Endothelial cell of umbilical vein (primary cell): ENCODE results near the gene RNF19B. TPM values are rescaled to one million over a fixed set of nuclear protein-coding genes. Genes with fewer than 3 reads are reported as not detected.

ENCODE experiments used
- BruUV-seq: library from RNA; stranded (reverse); fragments of 400-500 nt; replicated peaks from 2 replicates; lab custom pipeline; 2021; lab: Mats Ljungman, UMichigan
- CTCF ChIA-PET: fragments of 300-600, 350-600 bp; sonication (Branson Sonifier 250); formaldehyde crosslinking; loops from one replicate; lab custom pipeline; 2021; ENCODE audit warnings: antibody characterized with exemption, inconsistent platforms; lab: Charles Lee
- POLR2A ChIA-PET: fragments of 300-600, 350-600 bp; sonication (Branson Sonifier 250); formaldehyde crosslinking; loops from one replicate; lab custom pipeline; 2021; ENCODE audit warnings: antibody characterized with exemption, inconsistent platforms; lab: Charles Lee
- DNase-seq: peaks from one replicate; pipeline ENCODE4 v3.0.0-alpha.2; 2011; ENCODE audit warnings: low read depth, low spot score
- FAIRE-seq: peaks from 2 replicates; lab custom pipeline; 2011; peaks lifted over from hg19 to GRCh38; lab: Jason Lieb, UNC
- H2AFZ ChIP-seq: 2 replicates; pipeline ENCODE4 v1.6.0; 2012; ENCODE audit warnings: low read depth, low read length, control low read depth, inconsistent platforms
- H3K27ac ChIP-seq: 2 replicates; pipeline ENCODE4 v1.5.1; 2011; ENCODE audit warnings: low read depth, mild to moderate bottlenecking, control low read depth, low read length, moderate library complexity; ENCODE audit not compliant: insufficient read depth
- H3K27me3 ChIP-seq, 2 experiments: 2 replicates each; pipeline versions ENCODE4 v1.6.0 to v1.6.1; 2011; ENCODE audit warnings: low read length in 2 of 2, mixed read lengths in 1 of 2; ENCODE audit not compliant: control insufficient read depth in 2 of 2, insufficient read depth in 2 of 2
- H3K36me3 ChIP-seq, 2 experiments: 2 replicates in 1 of 2; 3 replicates in 1 of 2; pipeline ENCODE4 v1.5.1; 2011; ENCODE audit warnings: low read length in 2 of 2, mild to moderate bottlenecking in 1 of 2, moderate library complexity in 1 of 2; ENCODE audit not compliant: control insufficient read depth in 2 of 2, insufficient read depth in 2 of 2; ENCODE audit errors: extremely low read depth in 1 of 2
- H3K4me1 ChIP-seq: 3 replicates; pipeline ENCODE4 v1.5.1; 2011; ENCODE audit warnings: mild to moderate bottlenecking, low read length; ENCODE audit not compliant: control insufficient read depth, insufficient read depth; ENCODE audit errors: extremely low read depth
- H3K4me2 ChIP-seq: 2 replicates; pipeline ENCODE4 v1.6.1; 2011; ENCODE audit warnings: low read length, control low read depth, mixed read lengths; ENCODE audit not compliant: insufficient read depth
- H3K4me3 ChIP-seq, 3 experiments: fragments of 200-600 bp in 1 of 3; sonication (generic), shearing (Covaris generic) in 1 of 3; replicated peaks in 1 of 3; 2 replicates each; pipeline ENCODE4 v1.5.1; 2011 to 2016; ENCODE audit warnings: control low read depth in 3 of 3, low read length in 3 of 3, mild to moderate bottlenecking in 2 of 3, inconsistent platforms in 1 of 3, low read depth in 1 of 3, moderate library complexity in 1 of 3; ENCODE audit not compliant: insufficient read depth in 1 of 3
- H3K79me2 ChIP-seq: 2 replicates; pipeline ENCODE4 v1.6.0; 2012; ENCODE audit warnings: low read length, inconsistent platforms; ENCODE audit not compliant: control insufficient read depth, insufficient read depth
- H3K9ac ChIP-seq: replicated peaks from 2 replicates; pipeline ENCODE3; 2011; ENCODE audit warnings: low read length, control low read depth; ENCODE audit not compliant: insufficient read depth; ENCODE audit errors: extremely low read depth
- H3K9me1 ChIP-seq: replicated peaks from 3 replicates; pipeline ENCODE4 v1.6.0; 2011; ENCODE audit warnings: mild to moderate bottlenecking, low read length; ENCODE audit not compliant: control insufficient read depth, insufficient read depth; ENCODE audit errors: extremely low read depth
- H3K9me3 ChIP-seq: replicated peaks from 2 replicates; pipeline ENCODE4 v1.5.1; 2012; ENCODE audit warnings: low read length, inconsistent platforms; ENCODE audit not compliant: control insufficient read depth, insufficient read depth
- H4K20me1 ChIP-seq: replicated peaks from 2 replicates; pipeline ENCODE3; 2011; ENCODE audit warnings: mild to moderate bottlenecking, low read length; ENCODE audit not compliant: control insufficient read depth, insufficient read depth; ENCODE audit errors: extremely low read depth
- EZH2 ChIP-seq: IDR thresholded peaks from 2 replicates; pipeline ENCODE4 v1.6.1; 2012; ENCODE audit warnings: borderline replicate concordance, low read depth, mild to moderate bottlenecking, moderate library complexity, low read length, inconsistent platforms; ENCODE audit not compliant: severe bottlenecking
- JUN ChIP-seq: IDR thresholded peaks from 2 replicates; pipeline ENCODE4 v1.6.1; 2011; ENCODE audit warnings: borderline replicate concordance, low read depth; ENCODE audit not compliant: insufficient read length, insufficient read depth
- MYC ChIP-seq: IDR thresholded peaks from one replicate; pipeline ENCODE4 v1.6.1; 2011; ENCODE audit warnings: mild to moderate bottlenecking, low read depth, low read length
- POLR2A ChIP-seq: IDR thresholded peaks from 2 replicates; pipeline ENCODE4 v1.6.1; 2012; ENCODE audit warnings: low read depth, mild to moderate bottlenecking, control low read depth, low read length
- dilution Hi-C: fragments of 300-500 bp; cut with MboI; formaldehyde crosslinking; loops from one replicate; pipeline ENCODE4 v1.15.0; 2019; ENCODE audit warnings: low sequenced_read_pairs; ENCODE audit not compliant: extremely low pct_ligation_motif_present
- intact Hi-C: fragments of 100-400 bp; cut with micrococcal nuclease; formaldehyde crosslinking; loops from one replicate; pipeline ENCODE4 v1.10.0; 2022
- polyA plus RNA-seq, 4 experiments: library from polyadenylated mRNA; depleted of rRNA in 3 of 4; stranded (reverse) in 3 of 4; unstranded in 1 of 4; fragments of >200 nt; gene quantifications; 2 replicates each; pipeline versions ENCODE4 v1.2.1 to v1.2.3, GENCODE V29; 2011 to 2012; ENCODE audit warnings: missing spikeins in 1 of 4
- total RNA-seq: library from RNA; stranded (reverse); gene quantifications from 2 replicates; pipeline ENCODE4 v1.2.3, GENCODE V29; 2021
- TF ChIP-seq, protein P1 (sequence below): IDR thresholded peaks from 2 replicates; pipeline ENCODE4 v1.6.1; 2011; ENCODE audit not compliant: insufficient read depth, insufficient read length

RNF19B gene
- total and polyA plus RNA-seq, 2 donors (not counting 3 experiments of a cell fraction or from before 2014, with no cell fraction given), result 19.2 to 25.6 TPM

DNA sequence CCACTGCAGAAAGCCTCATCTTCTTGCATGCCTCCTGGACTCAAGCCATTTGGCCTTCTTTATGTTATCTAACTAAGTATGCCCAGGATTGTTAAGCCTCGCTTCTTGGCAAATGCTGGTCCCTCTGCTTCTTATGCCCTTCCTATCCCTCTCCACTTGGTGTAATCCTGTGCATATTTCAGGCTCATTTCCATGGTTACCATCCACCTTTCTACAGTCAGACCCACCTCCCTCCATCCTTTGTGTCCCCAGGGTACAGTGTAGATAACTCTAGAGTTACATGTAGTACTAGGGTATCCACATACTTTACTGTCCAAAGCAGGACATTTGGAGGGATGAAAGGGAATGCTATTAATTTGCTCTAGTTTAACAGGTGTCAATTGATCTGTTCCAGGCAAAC lies 6.5 kb upstream of the RNF19B start:
- BruUV-seq, result no TSS peak
- dilution Hi-C loops, result no loop called here
- no peak for FAIRE-seq
- intact Hi-C loops, result no loop called here
- no peaks in the 10 kb centered on the region for H3K27me3 ChIP-seq
- no peaks in the 10 kb centered on the region for H3K79me2 ChIP-seq
- ChIA-PET POLR2A (no interaction called here), CTCF (interaction anchor here (3.4 kb wide), 1 partner anchor 38 kb away, joined by 12 read pairs; no protein-coding TSS in a partner anchor)
- H3K4me3 ChIP-seq, result no peak overlapping the region
- no peak for TF ChIP-seq JUN
- TF ChIP-seq POLR2A, result no peak
- TF ChIP-seq, protein P1, sequence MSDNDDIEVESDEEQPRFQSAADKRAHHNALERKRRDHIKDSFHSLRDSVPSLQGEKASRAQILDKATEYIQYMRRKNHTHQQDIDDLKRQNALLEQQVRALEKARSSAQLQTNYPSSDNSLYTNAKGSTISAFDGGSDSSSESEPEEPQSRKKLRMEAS, result no peak
- no peak for TF ChIP-seq EZH2
- TF ChIP-seq MYC, result no peak
- H3K4me1 ChIP-seq, result no peaks in the 10 kb centered on the region
- no peaks in the 10 kb centered on the region for H3K9me1 ChIP-seq
- H3K36me3 ChIP-seq, result no peaks in the 10 kb centered on the region
- no peak overlapping the region for H2AFZ ChIP-seq
- H3K4me2 ChIP-seq, result no peak overlapping the region
- no peak for DNase-seq
- no peak overlapping the region for H3K27ac ChIP-seq
- no peaks in the 10 kb centered on the region for H4K20me1 ChIP-seq
- H3K9me3 ChIP-seq, result no peaks in the 10 kb centered on the region
- H3K9ac ChIP-seq, result no peak overlapping the region

DNA sequence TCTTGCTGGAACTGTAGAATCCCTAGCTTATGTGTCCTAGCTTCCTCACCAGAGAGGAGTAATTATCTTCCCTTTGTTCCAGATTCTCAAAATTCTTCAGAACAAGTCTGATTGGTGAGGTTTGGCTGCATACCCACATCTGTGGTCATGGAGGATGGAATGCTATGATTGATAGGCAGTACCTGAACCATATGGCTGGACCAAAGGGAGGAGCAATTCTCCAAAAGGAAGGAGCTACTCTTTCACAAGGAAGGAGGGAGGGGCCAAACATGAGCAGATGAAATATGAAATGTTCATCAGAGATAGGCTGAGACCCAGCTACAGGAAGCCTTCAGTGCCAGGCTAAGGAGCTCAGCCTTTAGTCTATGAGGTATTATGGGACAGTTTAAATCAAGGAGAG lies 5.0 kb upstream of the RNF19B start:
- Histone ChIP-seq H3K9ac (no peak overlapping the region), H3K36me3 (no peaks in the 10 kb centered on the region), H3K9me1 (no peaks in the 10 kb centered on the region), H3K4me3 (no peak overlapping the region), H3K27ac (no peak overlapping the region), H3K27me3 (no peaks in the 10 kb centered on the region), H3K79me2 (no peaks in the 10 kb centered on the region), H4K20me1 (no peaks in the 10 kb centered on the region), H2AFZ (no peak overlapping the region), H3K4me1 (no peaks in the 10 kb centered on the region), H3K4me2 (no peak overlapping the region), H3K9me3 (no peaks in the 10 kb centered on the region)
- ChIA-PET CTCF (interaction anchor here (1.3 to 3.4 kb wide), 3 partner anchors 28 to 36 kb away, joined by 3 to 12 read pairs (median 6); no protein-coding TSS in a partner anchor), POLR2A (no interaction called here)
- BruUV-seq, result no TSS peak
- FAIRE-seq, result no peak
- DNase-seq, result no peak
- TF ChIP-seq, protein P1, result no peak
- intact Hi-C loops (no loop called here), dilution Hi-C loops (no loop called here)
